Activated naive CD4-positive, alpha-beta T cell treated with anti-CD3 and anti-CD28 coated beads for 36 hours (primary cell): Measurements from ENCODE around the gene LMO7. TPM values are rescaled to one million over a fixed set of nuclear protein-coding genes. Genes with fewer than 3 reads are reported as not detected.

Experiments
- total RNA-seq, 2 experiments: library from RNA; stranded (reverse); gene quantifications; one replicate each; pipeline ENCODE4 v1.2.3, GENCODE V29; 2021

The LMO7 gene
- total RNA-seq, 2 experiments from 2014 or later = 10.5 to 12.0 TPM

Other genes starting within 250 kb of the LMO7 start
- gene TBC1D4, start 154.2 kb upstream of the LMO7 start, total RNA-seq = 10 to 100 TPM; 13.4 to 19.7 TPM
- gene COMMD6, start 98.5 kb upstream of the LMO7 start, total RNA-seq = 100 to 1,000 TPM in 1 of 2 experiments, 10 to 100 TPM in 1; 95.4 to 105 TPM
- gene UCHL3, start 86.5 kb upstream of the LMO7 start, total RNA-seq = 10 to 100 TPM; 37.3 to 37.6 TPM